HG02981 (cell line): Measurements from ENCODE around the gene PIP5K1B.
A peak's percentile ranks its signal among the peaks of the same experiment; 100 is the strongest.

Source experiments
- ATAC-seq: cut with Tn5 transposase; IDR thresholded peaks from one replicate; pipeline ENCODE4 v1.9.1; 2021; ENCODE audit warnings: mild to moderate bottlenecking, moderate library complexity; ENCODE audit not compliant: unreplicated experiment

Gene PIP5K1B

DNA sequence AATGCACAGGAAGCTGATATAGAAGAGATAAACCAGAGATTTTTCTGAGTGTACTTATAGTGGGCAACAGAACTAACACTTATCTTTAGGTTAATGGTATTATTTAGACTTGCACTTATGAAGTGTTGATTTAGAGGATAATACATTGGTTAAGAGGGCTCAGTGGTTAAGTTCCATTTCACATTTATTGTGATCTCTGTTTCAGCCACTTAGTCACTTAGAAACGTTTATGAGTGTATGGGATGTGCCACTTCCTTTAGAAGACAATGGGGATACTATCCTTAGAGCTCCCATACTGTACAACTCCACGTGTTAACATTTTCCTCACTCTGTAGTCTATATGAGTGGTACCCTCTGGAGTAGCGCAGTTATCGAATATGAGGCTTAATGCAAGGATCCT lies 57.5 kb downstream of the PIP5K1B start:
- ATAC-seq = no peak

DNA sequence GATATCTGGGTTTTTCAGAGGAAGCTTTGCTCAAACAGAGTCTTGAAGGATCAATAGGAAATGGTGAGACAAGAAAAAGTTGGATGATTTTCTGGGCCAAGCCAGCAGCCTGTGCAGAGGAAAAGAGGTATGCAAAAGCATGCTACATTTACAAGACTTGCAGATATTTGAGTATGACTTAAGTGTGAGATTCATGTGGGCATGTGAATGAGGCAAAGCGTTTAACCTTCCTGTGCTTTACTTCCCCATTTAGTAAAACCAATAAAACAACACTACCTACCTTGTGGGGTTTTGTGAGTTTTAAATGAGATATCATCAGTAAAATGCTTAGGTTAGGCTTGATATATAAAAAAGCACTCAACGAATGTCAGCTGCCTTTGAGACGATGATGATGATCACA lies 58.1 kb downstream of the PIP5K1B start:
- no peak for ATAC-seq

DNA sequence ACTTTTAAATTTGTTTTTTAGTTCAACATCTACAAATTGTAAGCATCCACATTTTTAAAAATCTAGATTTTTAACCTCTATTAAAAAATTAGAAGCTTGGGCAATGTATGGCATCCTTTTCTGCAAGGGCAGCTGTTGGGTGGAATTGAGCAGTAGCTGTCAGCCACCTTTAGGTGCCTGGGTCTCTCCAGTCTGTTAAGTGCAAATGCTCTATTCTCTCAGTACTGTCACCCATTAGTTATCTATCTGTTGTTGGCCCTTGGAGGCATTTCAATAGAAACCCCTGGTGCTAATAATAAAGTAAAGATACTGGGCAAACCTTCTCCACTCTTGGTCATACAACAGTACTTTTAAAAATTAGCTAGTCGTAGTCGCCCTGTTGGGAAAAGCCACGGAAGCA lies 63.6 kb downstream of the PIP5K1B start:
- ATAC-seq = no peak

- no peak for ATAC-seq
Observed at GRCh38 chr9:68769852-68770251, 64.8 kb downstream of the PIP5K1B start.

- no peak for ATAC-seq
Observed at GRCh38 chr9:68771376-68771775, 66.3 kb downstream of the PIP5K1B start.

- no peak for ATAC-seq
Observed at GRCh38 chr9:68775003-68775730, 70.1 kb downstream of the PIP5K1B start.

DNA sequence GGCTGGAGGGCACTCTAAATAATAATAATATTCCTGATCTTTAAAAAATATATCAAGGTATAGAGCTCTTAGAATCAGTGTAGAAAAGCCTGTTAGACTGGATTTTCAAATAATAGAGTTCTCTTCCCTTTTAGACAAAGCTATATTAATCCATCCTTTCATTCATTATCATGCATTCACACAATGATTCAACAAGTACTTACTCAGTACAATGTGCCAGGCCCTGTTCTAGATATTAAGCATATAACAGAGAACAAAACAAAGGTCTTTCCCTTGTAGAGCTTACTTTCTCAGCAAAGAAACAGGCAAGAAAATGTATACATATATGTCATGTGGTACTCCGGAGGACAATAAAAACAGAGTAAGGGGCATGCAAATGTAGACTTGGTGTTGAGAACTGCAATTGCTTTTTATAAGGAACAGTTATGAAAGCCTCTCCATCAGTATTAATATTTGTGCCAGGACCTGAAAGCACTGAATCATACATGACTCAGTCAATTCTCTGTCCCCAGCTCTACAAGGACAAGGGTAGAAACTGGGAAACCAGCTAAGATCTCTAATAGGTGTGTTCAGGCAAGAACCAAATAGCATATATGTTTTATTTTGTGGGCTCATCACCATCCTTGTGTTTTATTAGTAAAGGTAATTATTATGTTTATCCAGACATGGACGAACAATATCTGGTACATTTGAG lies 72.2 kb downstream of the PIP5K1B start:
- ATAC-seq = no peak

DNA sequence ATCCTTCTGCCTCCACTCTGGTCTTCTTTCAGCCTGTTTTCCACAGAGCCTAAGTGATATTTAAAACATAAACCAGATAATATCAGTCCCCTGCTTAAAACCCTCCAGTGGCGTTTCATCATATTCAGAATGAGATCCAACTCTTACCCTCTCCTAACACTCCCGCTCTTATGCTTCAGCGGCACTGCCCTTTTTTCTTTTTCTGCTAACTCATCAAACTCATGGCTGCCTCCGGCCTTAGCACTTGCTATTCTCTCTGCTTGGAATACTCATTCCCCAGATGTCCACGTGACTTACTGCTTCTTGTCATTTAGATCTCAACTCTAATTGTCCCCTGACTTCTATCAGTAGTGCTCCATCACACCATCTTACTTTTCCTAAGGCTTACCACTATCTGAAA lies 73.6 kb downstream of the PIP5K1B start:
- ATAC-seq = no peak

GRCh38 chr9:68779558-68780379 lies 74.7 kb downstream of the PIP5K1B start:
- ATAC-seq = peak; percentile 80

GRCh38 chr9:68780380-68780712 lies 75.3 kb downstream of the PIP5K1B start:
- no peak for ATAC-seq

GRCh38 chr9:68780720-68781119 lies 75.7 kb downstream of the PIP5K1B start:
- ATAC-seq = no peak

GRCh38 chr9:68781928-68782327 lies 76.9 kb downstream of the PIP5K1B start:
- ATAC-seq = no peak

GRCh38 chr9:68782546-68782945 lies 77.5 kb downstream of the PIP5K1B start:
- ATAC-seq = no peak

GRCh38 chr9:68785965-68786364 lies 80.9 kb downstream of the PIP5K1B start:
- no peak for ATAC-seq

- no peak for ATAC-seq
Observed at GRCh38 chr9:68791169-68791568, 86.1 kb downstream of the PIP5K1B start.

GRCh38 chr9:68793605-68794343 lies 88.7 kb downstream of the PIP5K1B start:
- ATAC-seq = peak; percentile 90

DNA sequence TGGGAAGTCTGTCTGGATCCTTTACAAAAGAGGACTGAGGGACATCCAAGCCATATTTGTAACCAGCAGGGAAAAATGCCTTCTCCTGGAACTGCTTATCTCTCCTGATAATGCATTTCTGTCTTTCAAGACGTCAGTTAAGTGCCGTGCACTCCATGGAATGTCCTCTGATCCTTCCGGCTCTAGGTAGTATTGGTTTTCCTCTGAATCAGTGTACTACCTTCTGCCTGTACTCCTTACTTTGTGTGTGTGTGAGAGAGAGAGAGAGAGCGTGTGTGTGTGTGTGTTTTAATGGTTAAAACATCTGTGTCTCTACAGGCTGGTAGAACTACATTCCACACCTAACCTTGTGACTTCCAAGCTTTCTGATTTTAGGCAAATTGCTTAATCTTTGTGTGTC lies 89.9 kb downstream of the PIP5K1B start:
- no peak for ATAC-seq

- no peak for ATAC-seq
Observed at GRCh38 chr9:68795411-68795810, 90.4 kb downstream of the PIP5K1B start.

GRCh38 chr9:68797116-68797515 lies 92.1 kb downstream of the PIP5K1B start:
- no peak for ATAC-seq

- ATAC-seq = no peak
Observed at GRCh38 chr9:68798423-68798822, 93.4 kb downstream of the PIP5K1B start.

DNA sequence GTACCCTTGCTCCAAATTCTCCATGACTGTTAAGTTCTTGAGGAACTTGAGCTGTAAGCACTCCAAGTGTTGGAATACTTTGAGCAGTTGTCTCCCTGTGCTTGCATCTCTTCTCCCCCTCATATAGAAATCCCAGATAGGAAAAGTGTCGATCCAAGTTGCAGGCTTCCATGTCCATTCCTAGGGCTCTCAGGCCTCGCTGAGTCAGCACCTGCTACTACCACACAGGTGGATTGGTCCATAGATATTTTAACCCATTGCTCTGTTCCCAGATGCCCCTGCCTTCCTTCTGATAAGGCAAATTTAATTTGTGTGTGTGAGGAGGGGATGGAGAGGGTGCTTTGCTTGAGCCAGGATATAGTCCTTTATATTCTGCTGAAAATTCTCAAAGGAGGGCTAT lies 95.8 kb downstream of the PIP5K1B start:
- no peak for ATAC-seq
